IMR-90 (cell line): ENCODE data around the gene ZNF318. TPM values are rescaled to one million over a fixed set of nuclear protein-coding genes. Genes with fewer than 3 reads are reported as not detected.

Experiments used
- ATAC-seq: fragments of 200-7000 bp; cut with Tn5 transposase; 2 replicates; pipeline ENCODE4 v1.9.1; 2020; ENCODE audit warnings: low read depth, mild to moderate bottlenecking, moderate library complexity
- BruUV-seq: library from RNA; stranded (reverse); fragments of 400-500 nt; replicated peaks from 2 replicates; lab custom pipeline; 2021; lab: Mats Ljungman, UMichigan
- CTCF ChIA-PET: fragments of 300-600 bp; formaldehyde crosslinking; extraction: SDS; loops from one replicate; lab custom pipeline; 2021; ENCODE audit warnings: antibody characterized with exemption; lab: Yijun Ruan, JAX
- POLR2A ChIA-PET: fragments of 300-600 bp; sonication (Branson Sonifier 250); formaldehyde crosslinking; loops from one replicate; lab custom pipeline; 2022; ENCODE audit warnings: antibody characterized with exemption; ENCODE audit not compliant: unreplicated experiment; lab: Charles Lee
- DNase-seq: peaks from one replicate; pipeline ENCODE4 v3.0.0; 2013
- H2AFZ ChIP-seq: replicated peaks from 2 replicates; pipeline ENCODE3; 2013; ENCODE audit warnings: low read length, mild to moderate bottlenecking; ENCODE audit not compliant: poor library complexity
- H2AK5ac ChIP-seq: 2 replicates; pipeline ENCODE4 v1.6.1; 2013; ENCODE audit warnings: low read depth, low read length, inconsistent platforms
- H2AK9ac ChIP-seq: replicated peaks from 2 replicates; pipeline ENCODE3; 2013; ENCODE audit warnings: mild to moderate bottlenecking, low read depth, low read length, moderate library complexity; ENCODE audit not compliant: poor library complexity
- H2BK120ac ChIP-seq: 2 replicates; pipeline ENCODE4 v1.6.1; 2013; ENCODE audit warnings: low read depth, low read length, inconsistent platforms
- H2BK15ac ChIP-seq: 3 replicates; pipeline ENCODE4 v1.6.1; 2013; ENCODE audit warnings: low read depth, low read length, inconsistent platforms
- H2BK20ac ChIP-seq: 2 replicates; pipeline ENCODE4 v1.6.1; 2013; ENCODE audit warnings: low read depth, mild to moderate bottlenecking, inconsistent platforms, low read length, moderate library complexity
- H2BK5ac ChIP-seq: 2 replicates; pipeline ENCODE4 v1.6.1; 2013; ENCODE audit warnings: mild to moderate bottlenecking, low read depth, low read length, inconsistent platforms; ENCODE audit not compliant: poor library complexity, severe bottlenecking
- H3K14ac ChIP-seq: replicated peaks from 2 replicates; pipeline ENCODE4 v1.6.1; 2013; ENCODE audit warnings: low read depth, low read length, inconsistent platforms
- H3K18ac ChIP-seq: 2 replicates; pipeline ENCODE4 v1.6.1; 2013; ENCODE audit warnings: low read depth, low read length, control low read depth
- H3K23ac ChIP-seq: 2 replicates; pipeline ENCODE4 v1.6.1; 2013; ENCODE audit warnings: low read depth, low read length, inconsistent platforms
- H3K27ac ChIP-seq: 2 replicates; pipeline ENCODE4 v1.5.1; 2013; ENCODE audit warnings: mild to moderate bottlenecking, control low read depth, low read length; ENCODE audit not compliant: insufficient read depth
- H3K27me3 ChIP-seq: 2 replicates; pipeline ENCODE4 v1.6.1; 2013; ENCODE audit warnings: low read length; ENCODE audit not compliant: control insufficient read depth, insufficient read depth
- H3K36me3 ChIP-seq: 2 replicates; pipeline ENCODE4 v1.6.1; 2013; ENCODE audit warnings: low read length, mixed read lengths; ENCODE audit not compliant: control insufficient read depth, insufficient read depth
- H3K4ac ChIP-seq: 2 replicates; pipeline ENCODE4 v1.6.1; 2013; ENCODE audit warnings: low read depth, low read length, inconsistent platforms
- H3K4me1 ChIP-seq: 2 replicates; pipeline ENCODE4 v1.6.1; 2013; ENCODE audit warnings: low read length, mixed read lengths; ENCODE audit not compliant: control insufficient read depth, insufficient read depth
- H3K4me2 ChIP-seq: 2 replicates; pipeline ENCODE4 v1.6.1; 2013; ENCODE audit warnings: low read depth, mild to moderate bottlenecking, control low read depth, low read length, moderate library complexity
- H3K4me3 ChIP-seq: 2 replicates; pipeline ENCODE4 v1.5.1; 2013; ENCODE audit warnings: low read depth, mild to moderate bottlenecking, control low read depth, low read length, moderate library complexity; ENCODE audit not compliant: insufficient read depth
- H3K56ac ChIP-seq: 2 replicates; pipeline ENCODE4 v1.6.1; 2013; ENCODE audit warnings: low read length, inconsistent platforms; ENCODE audit not compliant: insufficient read depth; ENCODE audit errors: extremely low read depth
- H3K79me1 ChIP-seq, 2 experiments: 2 replicates each; pipeline ENCODE4 v1.6.1; 2013; ENCODE audit warnings: low read length in 2 of 2, inconsistent platforms in 1 of 2, low read depth in 1 of 2
- H3K9ac ChIP-seq: 2 replicates; pipeline ENCODE4 v1.6.1; 2013; ENCODE audit warnings: low read depth, low read length, control low read depth
- H3K9me1 ChIP-seq: 2 replicates; pipeline ENCODE4 v1.6.1; 2013; ENCODE audit warnings: low read length, inconsistent platforms; ENCODE audit not compliant: insufficient read depth
- H3K9me3 ChIP-seq: 2 replicates; pipeline ENCODE4 v1.6.1; 2013; ENCODE audit warnings: low read length; ENCODE audit not compliant: control insufficient read depth, insufficient read depth
- H4K20me1 ChIP-seq: 2 replicates; pipeline ENCODE4 v1.6.1; 2013; ENCODE audit warnings: low read length, inconsistent platforms; ENCODE audit not compliant: insufficient read depth
- H4K5ac ChIP-seq: 2 replicates; pipeline ENCODE4 v1.6.1; 2013; ENCODE audit warnings: mild to moderate bottlenecking, low read depth, low read length, control low read depth
- H4K8ac ChIP-seq, 2 experiments: 2 replicates each; pipeline ENCODE4 v1.6.1; 2013; ENCODE audit warnings: low read depth in 2 of 2, low read length in 2 of 2, control low read depth in 1 of 2, inconsistent platforms in 1 of 2
- H4K91ac ChIP-seq: 2 replicates; pipeline ENCODE4 v1.6.1; 2013; ENCODE audit warnings: low read depth, low read length, inconsistent platforms; ENCODE audit not compliant: insufficient read depth
- BHLHE40 ChIP-seq: fragments of 150-350 bp; IDR thresholded peaks from 2 replicates; pipeline ENCODE4 v1.6.1; 2016; ENCODE audit warnings: mild to moderate bottlenecking, low read depth, low read length
- CEBPB ChIP-seq: IDR thresholded peaks from 2 replicates; pipeline ENCODE4 v1.6.1; 2012; ENCODE audit warnings: low read depth, low read length, improper control_type of control experiment
- CHD1 ChIP-seq: IDR thresholded peaks from 2 replicates; pipeline ENCODE4 v1.6.1; 2012; ENCODE audit warnings: low read depth, low read length, improper control_type of control experiment
- CTCF ChIP-seq: conservative IDR thresholded peaks from 2 replicates; pipeline ENCODE4 v1.5.1; 2012; ENCODE audit warnings: mild to moderate bottlenecking, low read depth, low read length, improper control_type of control experiment
- ELK1 ChIP-seq: fragments of 150-350 bp; IDR thresholded peaks from 2 replicates; pipeline ENCODE4 v1.6.1; 2016; ENCODE audit warnings: low read depth, mild to moderate bottlenecking, low read length, moderate library complexity, borderline replicate concordance
- FOS ChIP-seq: fragments of 150-350 bp; IDR thresholded peaks from 2 replicates; pipeline ENCODE4 v1.6.1; 2016; ENCODE audit warnings: low read depth, low read length
- MAFK ChIP-seq: IDR thresholded peaks from 2 replicates; pipeline ENCODE4 v1.6.1; 2012; ENCODE audit warnings: low read depth, low read length, improper control_type of control experiment
- MAZ ChIP-seq: IDR thresholded peaks from 2 replicates; pipeline ENCODE4 v1.6.1; 2012; ENCODE audit warnings: low read depth, mild to moderate bottlenecking, low read length, improper control_type of control experiment, moderate library complexity, borderline replicate concordance
- MXI1 ChIP-seq: IDR thresholded peaks from 2 replicates; pipeline ENCODE4 v1.6.1; 2012; ENCODE audit warnings: low read depth, mild to moderate bottlenecking, low read length, moderate library complexity, borderline replicate concordance
- NFE2L2 ChIP-seq: fragments of 150-350 bp; IDR thresholded peaks from 2 replicates; pipeline ENCODE4 v1.6.1; 2016; ENCODE audit warnings: low read depth, mild to moderate bottlenecking, low read length
- POLR2A ChIP-seq: IDR thresholded peaks from 2 replicates; pipeline ENCODE4 v1.6.1; 2012; ENCODE audit warnings: mild to moderate bottlenecking, low read depth, low read length
- RAD21 ChIP-seq: IDR thresholded peaks from 2 replicates; pipeline ENCODE4 v1.6.1; 2012; ENCODE audit warnings: low read length, improper control_type of control experiment
- RCOR1 ChIP-seq: IDR thresholded peaks from 2 replicates; pipeline ENCODE4 v1.6.1; 2012; ENCODE audit warnings: mild to moderate bottlenecking, low read length, improper control_type of control experiment; ENCODE audit not compliant: insufficient replicate concordance
- SMC3 ChIP-seq: fragments of 150-350 bp; IDR thresholded peaks from 2 replicates; pipeline ENCODE4 v1.6.1; 2016; ENCODE audit warnings: low read depth, mild to moderate bottlenecking, antibody characterized with exemption, low read length, moderate library complexity
- WGBS, 2 experiments: methylation state at CpG; one replicate each; pipeline versions ENCODE4 v1.1.5 to v1.1.7; 2013; ENCODE audit warnings: missing lambda C conversion rate in 2 of 2; ENCODE audit not compliant: insufficient read length in 1 of 2; ENCODE audit errors: extremely low coverage in 2 of 2; 5-methylcytosine and 5-hydroxymethylcytosine counted together
- dilution Hi-C: fragments of 300-500 bp; cut with HindIII; formaldehyde crosslinking; loops from one replicate; pipeline ENCODE4 v1.14.3; 2018; ENCODE audit warnings: low sequenced_read_pairs; ENCODE audit not compliant: unreplicated experiment
- in situ Hi-C: fragments of 300-500 bp; cut with MboI; formaldehyde crosslinking; loops from 3 replicates; pipeline ENCODE4 v1.14.3; 2019; ENCODE audit warnings: low sequenced_read_pairs, inconsistent platforms, mixed read lengths
- intact Hi-C: fragments of 100-400 bp; cut with micrococcal nuclease; formaldehyde crosslinking; loops from 2 replicates; pipeline ENCODE4 v1.10.0; 2022
- polyA plus RNA-seq, 3 experiments: library from polyadenylated mRNA; depleted of rRNA; stranded (reverse); fragments of >200 nt; gene quantifications; 2 replicates each; pipeline ENCODE4 v1.2.3, GENCODE V29; 2012; ENCODE audit warnings: low replicate concordance in 1 of 3
- total RNA-seq: library from RNA; depleted of rRNA; stranded (reverse); fragments of >200 nt; gene quantifications from 2 replicates; pipeline ENCODE4 v1.2.3, GENCODE V29; 2012

Gene ZNF318
- total and polyA plus RNA-seq, 2 of the 4 experiments (the other 2 are of a cell fraction) = 5.7 to 6.6 TPM

GRCh38 chr6:43293698-43294097, 75.7 kb downstream of the ZNF318 start:
- no peak for ATAC-seq
- no peak overlapping the region for H3K4me2 ChIP-seq
- no peak overlapping the region for H2AFZ ChIP-seq
- dilution Hi-C loops (no loop called here), in situ Hi-C loops (no loop called here), intact Hi-C loops (no loop called here)
- no peak for DNase-seq
- ChIA-PET CTCF (no interaction called here), POLR2A (no interaction called here)
- no peak overlapping the region for H3K4ac ChIP-seq
- H2BK5ac ChIP-seq = peak overlapping the region; percentile 62
- no peak overlapping the region for H2AK9ac ChIP-seq
- H3K9me3 ChIP-seq = no peaks in the 10 kb centered on the region
- H2BK15ac ChIP-seq = no peak overlapping the region
- no peak overlapping the region for H4K5ac ChIP-seq
- no peak overlapping the region for H3K4me3 ChIP-seq
- H4K20me1 ChIP-seq = no peaks in the 10 kb centered on the region
- TF ChIP-seq NFE2L2 (no peak), CHD1 (no peak), FOS (no peak), MXI1 (no peak), CTCF (no peak), BHLHE40 (no peak), ELK1 (no peak), RCOR1 (no peak), MAFK (no peak), CEBPB (no peak), MAZ (no peak), POLR2A (no peak), SMC3 (no peak), RAD21 (no peak)
- H3K4me1 ChIP-seq = no peaks in the 10 kb centered on the region
- peaks cover 41% of the 10 kb centered on the region for H3K27me3 ChIP-seq
- no peak overlapping the region for H3K27ac ChIP-seq
- no peak overlapping the region for H3K56ac ChIP-seq
- no peaks in the 10 kb centered on the region for H3K79me1 ChIP-seq
- H4K91ac ChIP-seq = no peak overlapping the region
- no TSS peak for BruUV-seq
- H3K9ac ChIP-seq = no peak overlapping the region
- H3K9me1 ChIP-seq = no peaks in the 10 kb centered on the region
- H2BK120ac ChIP-seq = no peak overlapping the region
- 73% methylated on average over 2 of the region's 3 CpGs; no CpG with 5 or more reads in 1 of the 2 experiments for WGBS, 2 experiments
- no peak overlapping the region for H2BK20ac ChIP-seq
- no peak overlapping the region for H2AK5ac ChIP-seq
- H3K18ac ChIP-seq = no peak overlapping the region
- H3K23ac ChIP-seq = no peak overlapping the region
- H3K14ac ChIP-seq = no peak overlapping the region
- H4K8ac ChIP-seq = no peak overlapping the region
- no peaks in the 10 kb centered on the region for H3K36me3 ChIP-seq
